Common myeloid progenitor, CD34-positive (primary cell): Measurements from ENCODE around the gene C1QL4.

Experiments used
- CTCF ChIA-PET: fragments of 350-600 bp; sonication (Branson Sonifier 250); formaldehyde crosslinking; loops from one replicate; lab custom pipeline; 2021; ENCODE audit warnings: antibody characterized with exemption; lab: Charles Lee
- POLR2A ChIA-PET: fragments of 350-600 bp; sonication (Branson Sonifier 250); formaldehyde crosslinking; loops from one replicate; lab custom pipeline; 2021; ENCODE audit warnings: antibody characterized with exemption; lab: Charles Lee
- DNase-seq, 3 donors: peaks; one replicate each; pipeline versions ENCODE4 v3.0.0 to v3.0.0-alpha.2; 2013
- H3K27ac ChIP-seq, 2 experiments: 1 replicate in 1 of 2; 2 replicates in 1 of 2; pipeline ENCODE4 v1.7.0; 2013; ENCODE audit warnings: inconsistent platforms in 2 of 2, low read length in 2 of 2, mild to moderate bottlenecking in 2 of 2, low read depth in 1 of 2, moderate library complexity in 1 of 2; ENCODE audit not compliant: severe bottlenecking in 2 of 2, insufficient read depth in 1 of 2, poor library complexity in 1 of 2
- H3K27me3 ChIP-seq, 5 experiments: replicated peaks in 2 of 5; 1 replicate in 3 of 5; 2 replicates in 2 of 5; pipeline versions ENCODE4 v1.6.1 to v1.7.0; 2013; ENCODE audit warnings: low read length in 4 of 5, mild to moderate bottlenecking in 2 of 5, moderate library complexity in 2 of 5, inconsistent platforms in 1 of 5; ENCODE audit not compliant: insufficient read depth in 5 of 5, control insufficient read depth in 4 of 5
- H3K36me3 ChIP-seq, 4 experiments: 1 replicate in 2 of 4; 2 replicates in 2 of 4; pipeline versions ENCODE4 v1.6.1 to v1.7.0; 2013; ENCODE audit warnings: low read length in 3 of 4, control low read depth in 1 of 4, mild to moderate bottlenecking in 1 of 4; ENCODE audit not compliant: control insufficient read depth in 4 of 4, insufficient read depth in 4 of 4
- H3K4me1 ChIP-seq, 4 experiments: 1 replicate in 3 of 4; 2 replicates in 1 of 4; pipeline versions ENCODE4 v1.6.1 to v1.7.1; 2013; ENCODE audit warnings: low read length in 3 of 4, mild to moderate bottlenecking in 3 of 4, control low read depth in 1 of 4, inconsistent platforms in 1 of 4, moderate library complexity in 1 of 4; ENCODE audit not compliant: control insufficient read depth in 4 of 4, insufficient read depth in 4 of 4; ENCODE audit errors: control extremely low read depth in 1 of 4
- H3K4me3 ChIP-seq, 7 experiments: 1 replicate in 4 of 7; 2 replicates in 3 of 7; pipeline versions ENCODE4 v1.5.1 to v1.7.0; 2013; ENCODE audit warnings: mild to moderate bottlenecking in 7 of 7, low read length in 6 of 7, moderate library complexity in 6 of 7, inconsistent platforms in 2 of 7, low read depth in 2 of 7, control low read depth in 1 of 7; ENCODE audit not compliant: insufficient read depth in 4 of 7, control insufficient read depth in 1 of 7; ENCODE audit errors: extremely low read depth in 1 of 7
- H3K9me3 ChIP-seq, 5 experiments: 1 replicate in 4 of 5; 2 replicates in 1 of 5; pipeline versions ENCODE4 v1.6.1 to v1.7.1; 2013; ENCODE audit warnings: low read length in 4 of 5, mild to moderate bottlenecking in 2 of 5, inconsistent platforms in 1 of 5, low read depth in 1 of 5, moderate library complexity in 1 of 5; ENCODE audit not compliant: control insufficient read depth in 4 of 5, insufficient read depth in 2 of 5; ENCODE audit errors: control extremely low read depth in 1 of 5
- WGBS: methylation state at CpG from one replicate; pipeline ENCODE4 v1.1.5; 2013; ENCODE audit not compliant: insufficient coverage; 5-methylcytosine and 5-hydroxymethylcytosine counted together

C1QL4 gene

GRCh38 chr12:49362077-49362476, 25.1 kb upstream of the C1QL4 start:
- DNase-seq, result no peak
- POLR2A ChIA-PET, result no interaction called here
- H3K9me3 ChIP-seq, result no peaks in the 10 kb centered on the region
- no peak overlapping the region for H3K27ac ChIP-seq
- no peaks in the 10 kb centered on the region for H3K27me3 ChIP-seq
- WGBS, result no CpG with 5 or more reads among the region's 1 CpG
- CTCF ChIA-PET, result interaction anchor here (0.7 to 8.9 kb wide), 8 partner anchors 10 to 219 kb away, joined by 3 to 270 read pairs (median 4); no protein-coding TSS in a partner anchor
- no peaks in the 10 kb centered on the region for H3K36me3 ChIP-seq
- H3K4me3 ChIP-seq, result no peak overlapping the region
- H3K4me1 ChIP-seq, result peaks cover 4 to 12% (median 8%) of the 10 kb centered on the region in 4 experiments

DNA sequence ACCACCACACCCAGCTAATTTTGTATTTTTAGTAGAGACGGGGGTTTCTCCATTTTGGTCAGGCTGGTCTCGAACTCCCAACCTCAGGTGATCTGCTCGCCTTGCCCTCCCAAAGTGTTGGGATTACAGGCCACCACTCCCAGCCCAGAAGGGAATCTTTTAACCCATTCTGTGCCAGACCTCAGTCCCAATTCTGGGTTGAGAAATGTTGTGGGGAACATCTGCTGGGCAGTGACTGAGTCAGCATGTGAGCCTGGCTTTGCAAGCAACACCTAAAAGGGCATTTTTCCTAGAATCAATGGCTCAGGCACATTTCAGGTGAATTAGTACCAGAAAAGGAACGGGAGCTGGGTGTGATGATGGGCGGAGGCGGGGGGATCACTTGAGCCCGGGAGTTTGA, 22.7 kb upstream of the C1QL4 start:
- Histone ChIP-seq H3K9me3 (no peaks in the 10 kb centered on the region), H3K4me3 (no peak overlapping the region), H3K4me1 (no peaks in the 10 kb centered on the region), H3K36me3 (no peaks in the 10 kb centered on the region), H3K27me3 (no peaks in the 10 kb centered on the region), H3K27ac (no peak overlapping the region)
- CTCF ChIA-PET, result interaction anchor here (0.7 to 8.9 kb wide), 16 partner anchors 10 to 221 kb away, joined by 3 to 270 read pairs (median 10); partner anchors contain the start of gene DNAJC22
- no peak for DNase-seq
- WGBS, result 96% methylated on average over 5 of the region's 7 CpGs
- POLR2A ChIA-PET, result interaction anchor here (0.7 kb wide), 1 partner anchor 96 kb away, joined by 3 read pairs; no protein-coding TSS in a partner anchor

DNA sequence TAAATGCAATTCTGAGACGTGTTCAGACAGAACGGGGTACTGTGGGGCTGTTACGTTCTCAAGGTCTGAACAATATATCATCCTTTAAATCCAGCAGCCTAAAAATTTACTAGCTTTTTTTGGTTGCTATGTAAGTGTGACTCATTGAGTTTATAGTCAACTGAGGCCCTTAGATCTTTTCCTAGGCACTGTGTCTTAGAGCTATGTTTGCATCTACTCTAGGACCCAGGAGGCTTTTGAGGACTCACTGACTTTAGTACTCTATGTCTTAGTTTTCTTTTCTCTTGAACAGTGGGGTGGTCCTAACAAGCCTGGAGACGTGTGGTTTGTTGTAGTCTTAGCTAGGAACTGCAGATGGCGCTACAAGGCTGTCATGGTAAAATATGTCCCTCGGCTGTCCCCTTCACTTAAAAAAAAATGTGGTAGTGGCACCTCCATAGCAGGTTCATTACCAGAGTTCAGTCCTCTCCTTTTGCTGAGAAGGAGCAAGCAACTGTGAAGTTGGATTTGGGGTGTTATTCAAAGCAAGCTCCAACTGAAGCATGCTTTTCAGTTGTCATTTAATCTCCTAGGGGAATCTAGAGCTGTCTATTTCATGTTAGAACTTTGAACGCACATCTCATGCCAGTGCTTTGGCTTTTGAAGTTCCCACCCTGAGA, 21.6 kb upstream of the C1QL4 start:
- POLR2A ChIA-PET, result interaction anchor here (0.6 kb wide), 1 partner anchor 156 kb away, joined by 3 read pairs; no protein-coding TSS in a partner anchor
- no peak overlapping the region for H3K4me3 ChIP-seq
- 25% methylated on average over 4 of the region's 7 CpGs for WGBS

GRCh38 chr12:49357103-49357678, 20.2 kb upstream of the C1QL4 start:
- WGBS, result 20% methylated on average over 1 of the region's 3 CpGs
- Histone ChIP-seq H3K9me3 (no peaks in the 10 kb centered on the region), H3K4me3 (no peak overlapping the region), H3K27ac (no peak overlapping the region), H3K27me3 (peaks cover 0 to 4% (median 0%) of the 10 kb centered on the region in 5 experiments), H3K36me3 (no peaks in the 10 kb centered on the region), H3K4me1 (no peaks in the 10 kb centered on the region)
- POLR2A ChIA-PET, result no interaction called here
- CTCF ChIA-PET, result interaction anchor here (0.9 to 8.9 kb wide), 22 partner anchors 9 to 208 kb away, joined by 3 to 270 read pairs (median 6); partner anchors contain the start of genes C1QL4, DNAJC22, PRPH and SPATS2
- DNase-seq, result peak; percentile 49 to 76 (median 71)

More for the DNA sequence above, 21.6 kb upstream of the C1QL4 start:
- H3K36me3 ChIP-seq, result no peaks in the 10 kb centered on the region
- peak; percentile 84 to 94 (median 89) for DNase-seq
- H3K9me3 ChIP-seq, result no peaks in the 10 kb centered on the region
- no peak overlapping the region for H3K27ac ChIP-seq
- H3K4me1 ChIP-seq, result no peaks in the 10 kb centered on the region
- CTCF ChIA-PET, result interaction anchor here (0.6 to 8.9 kb wide), 64 partner anchors 8 to 1047 kb away, joined by 3 to 270 read pairs (median 4); partner anchors contain the start of genes C1QL4, DNAJC22, PRPH and SPATS2
- no peaks in the 10 kb centered on the region for H3K27me3 ChIP-seq

DNA sequence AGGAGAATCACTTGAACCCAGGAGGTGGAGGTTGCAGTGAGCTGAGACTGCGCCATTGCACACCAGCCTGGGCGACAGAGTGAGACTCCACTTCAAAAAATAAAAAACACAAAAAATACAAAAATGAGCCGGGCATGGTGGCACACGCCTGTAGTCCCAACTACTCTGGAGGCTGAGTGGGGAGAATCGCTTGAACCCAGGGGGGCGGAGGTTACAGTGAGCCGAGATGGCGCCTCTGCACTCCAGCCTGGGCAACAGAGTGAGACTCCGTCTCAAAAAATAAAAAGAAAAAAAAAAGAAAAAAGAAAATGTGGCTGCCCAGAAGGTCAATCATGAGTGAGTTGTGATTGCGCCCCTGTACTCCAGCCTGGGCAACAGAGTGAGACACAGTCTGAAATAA, 18.9 kb upstream of the C1QL4 start:
- Histone ChIP-seq H3K27ac (no peak overlapping the region), H3K4me3 (no peak overlapping the region), H3K36me3 (no peaks in the 10 kb centered on the region), H3K27me3 (peaks cover 0 to 10% (median 0%) of the 10 kb centered on the region in 5 experiments), H3K4me1 (no peaks in the 10 kb centered on the region), H3K9me3 (no peaks in the 10 kb centered on the region)
- CTCF ChIA-PET, result interaction anchor here (0.9 to 8.9 kb wide), 9 partner anchors 10 to 170 kb away, joined by 3 to 270 read pairs (median 22); partner anchors contain the start of genes PRPH and SPATS2
- POLR2A ChIA-PET, result no interaction called here
- DNase-seq, result no peak
- WGBS, result 100% methylated on average over 6 of the region's 10 CpGs

DNA sequence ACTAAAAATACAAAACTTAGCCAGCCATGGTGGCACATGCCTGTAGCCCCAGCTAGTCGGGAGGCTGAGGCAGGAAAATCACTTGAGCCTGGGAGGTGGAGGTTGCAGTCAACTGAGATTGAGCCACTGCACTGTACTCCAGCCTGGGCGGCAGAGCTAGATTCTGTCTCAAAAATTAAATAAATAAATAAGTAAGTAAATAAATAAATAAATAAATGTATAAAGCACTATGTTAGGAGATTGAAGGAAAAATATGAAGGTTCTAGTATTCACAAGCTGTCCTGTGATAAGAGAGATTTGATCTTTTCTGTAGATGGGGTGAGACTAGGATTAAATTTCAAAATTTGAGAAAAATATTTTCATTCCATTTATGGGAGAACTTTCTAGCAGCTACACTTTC, 15.4 kb upstream of the C1QL4 start:
- ChIA-PET POLR2A (no interaction called here), CTCF (interaction anchor here (0.9 to 4.8 kb wide), 12 partner anchors 9 to 162 kb away, joined by 3 to 30 read pairs (median 4); partner anchors contain the start of genes C1QL4 and SPATS2)
- WGBS, result 67% methylated on average over 1 of the region's 2 CpGs
- no peaks in the 10 kb centered on the region for H3K9me3 ChIP-seq
- H3K27me3 ChIP-seq, result peaks cover 2 to 36% (median 13%) of the 10 kb centered on the region in 5 experiments
- H3K4me1 ChIP-seq, result peaks cover 0 to 7% (median 6%) of the 10 kb centered on the region in 4 experiments
- H3K27ac ChIP-seq, result no peak overlapping the region
- H3K36me3 ChIP-seq, result no peaks in the 10 kb centered on the region
- no peak for DNase-seq
- no peak overlapping the region for H3K4me3 ChIP-seq
